Measurements from ENCODE around the gene AHDC1. TPM values are rescaled to one million over a fixed set of nuclear protein-coding genes. Genes with fewer than 3 reads are reported as not detected.

Gene AHDC1
- total and polyA plus RNA-seq, 5 donors from 2014 or later, result 0.07 to 26.2 (median 0.71) TPM

DNA sequence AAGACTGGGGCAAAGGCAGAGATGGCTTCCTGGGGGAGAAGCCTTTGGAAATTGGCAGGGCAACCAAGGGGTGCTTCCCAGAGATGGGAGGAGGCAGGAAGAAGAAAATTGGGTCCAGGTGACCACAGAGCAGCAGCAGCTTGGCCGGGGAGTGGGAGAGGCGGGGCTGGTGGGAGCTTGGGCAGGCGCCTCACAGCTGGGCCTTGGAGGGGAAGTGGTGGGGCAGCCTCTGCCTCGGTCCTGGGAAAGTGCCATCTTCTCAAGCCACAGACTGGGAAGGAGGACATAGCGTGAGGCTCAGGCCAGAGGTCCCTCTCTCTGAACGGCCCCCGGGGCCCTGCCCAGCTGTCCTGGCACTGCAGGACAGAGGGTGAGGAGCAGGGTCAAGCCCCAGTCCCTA is 90.0 kb downstream of the AHDC1 start:
- no peaks in the 10 kb centered on the region for H3K27me3 Mint-ChIP-seq
- H3K4me3 ChIP-seq (ENCODE audit: low read depth, low read length), result no peak overlapping the region

DNA sequence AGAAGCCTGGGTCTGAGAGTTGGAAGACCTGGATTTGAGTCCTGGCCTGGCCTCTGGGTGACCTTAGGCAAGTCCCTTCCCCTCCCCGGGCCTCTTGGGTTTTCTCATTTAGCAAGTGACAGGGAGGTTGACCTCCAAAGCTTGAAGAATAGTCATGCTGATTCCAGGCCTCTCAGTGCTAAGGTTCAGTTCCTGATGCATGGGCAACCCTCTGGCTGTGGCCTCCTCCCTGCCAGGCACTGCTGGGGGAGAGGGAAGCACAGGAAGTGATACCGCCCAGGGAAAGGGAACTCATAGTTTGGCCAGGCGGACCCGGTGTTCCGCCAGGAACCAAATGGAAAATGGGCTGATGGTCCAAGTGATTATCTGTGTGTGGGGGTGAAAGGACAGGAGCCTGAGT is 90.4 kb downstream of the AHDC1 start:
- Mint-ChIP-seq H3K27ac (no peak overlapping the region), H3K4me1 (peaks cover 0 to 10% (median 3%) of the 10 kb centered on the region in 4 donors), H3K4me3 (no peak overlapping the region), H3K9me3 (no peaks in the 10 kb centered on the region), H3K36me3 (no peaks in the 10 kb centered on the region), H3K27me3 (no peaks in the 10 kb centered on the region)
- H3K27ac ChIP-seq (ENCODE audit: insufficient read depth, low read length, poor library complexity, severe bottlenecking), result no peak overlapping the region
- H3K9me3 ChIP-seq (ENCODE audit: control insufficient read depth in 2 of 2, low read length in 2 of 2), result no peaks in the 10 kb centered on the region
- no peak overlapping the region for H3K4me3 ChIP-seq (ENCODE audit: low read depth, low read length)
- H3K27me3 ChIP-seq (ENCODE audit: control insufficient read depth, insufficient read depth, low read length), result no peaks in the 10 kb centered on the region
- ATAC-seq (ENCODE audit: low read depth in 2 of 2) (no peak), DNase-seq (no peak)
- H3K36me3 ChIP-seq (ENCODE audit: control insufficient read depth, insufficient read depth, low read length), result no peaks in the 10 kb centered on the region
- no peaks in the 10 kb centered on the region for H3K4me1 ChIP-seq (ENCODE audit: control insufficient read depth, insufficient read depth, low read length, poor library complexity, severe bottlenecking)

More for the DNA sequence above, 90.0 kb downstream of the AHDC1 start:
- no peaks in the 10 kb centered on the region for H3K9me3 Mint-ChIP-seq
- no peaks in the 10 kb centered on the region for H3K36me3 Mint-ChIP-seq
- H3K4me1 Mint-ChIP-seq, result peaks cover 0 to 13% (median 3%) of the 10 kb centered on the region in 4 donors
- no peak overlapping the region for H3K4me3 Mint-ChIP-seq
- no peak overlapping the region for H3K27ac Mint-ChIP-seq
- H3K27ac ChIP-seq (ENCODE audit: insufficient read depth, low read length, poor library complexity, severe bottlenecking), result no peak overlapping the region
- H3K36me3 ChIP-seq (ENCODE audit: control insufficient read depth, insufficient read depth, low read length), result no peaks in the 10 kb centered on the region
- no peak for DNase-seq
- no peaks in the 10 kb centered on the region for H3K9me3 ChIP-seq (ENCODE audit: control insufficient read depth in 2 of 2, low read length in 2 of 2)
- H3K4me1 ChIP-seq (ENCODE audit: control insufficient read depth, insufficient read depth, low read length, poor library complexity, severe bottlenecking), result no peaks in the 10 kb centered on the region
- ATAC-seq (ENCODE audit: low read depth in 2 of 2), result no peak
- H3K27me3 ChIP-seq (ENCODE audit: control insufficient read depth, insufficient read depth, low read length), result no peaks in the 10 kb centered on the region

DNA sequence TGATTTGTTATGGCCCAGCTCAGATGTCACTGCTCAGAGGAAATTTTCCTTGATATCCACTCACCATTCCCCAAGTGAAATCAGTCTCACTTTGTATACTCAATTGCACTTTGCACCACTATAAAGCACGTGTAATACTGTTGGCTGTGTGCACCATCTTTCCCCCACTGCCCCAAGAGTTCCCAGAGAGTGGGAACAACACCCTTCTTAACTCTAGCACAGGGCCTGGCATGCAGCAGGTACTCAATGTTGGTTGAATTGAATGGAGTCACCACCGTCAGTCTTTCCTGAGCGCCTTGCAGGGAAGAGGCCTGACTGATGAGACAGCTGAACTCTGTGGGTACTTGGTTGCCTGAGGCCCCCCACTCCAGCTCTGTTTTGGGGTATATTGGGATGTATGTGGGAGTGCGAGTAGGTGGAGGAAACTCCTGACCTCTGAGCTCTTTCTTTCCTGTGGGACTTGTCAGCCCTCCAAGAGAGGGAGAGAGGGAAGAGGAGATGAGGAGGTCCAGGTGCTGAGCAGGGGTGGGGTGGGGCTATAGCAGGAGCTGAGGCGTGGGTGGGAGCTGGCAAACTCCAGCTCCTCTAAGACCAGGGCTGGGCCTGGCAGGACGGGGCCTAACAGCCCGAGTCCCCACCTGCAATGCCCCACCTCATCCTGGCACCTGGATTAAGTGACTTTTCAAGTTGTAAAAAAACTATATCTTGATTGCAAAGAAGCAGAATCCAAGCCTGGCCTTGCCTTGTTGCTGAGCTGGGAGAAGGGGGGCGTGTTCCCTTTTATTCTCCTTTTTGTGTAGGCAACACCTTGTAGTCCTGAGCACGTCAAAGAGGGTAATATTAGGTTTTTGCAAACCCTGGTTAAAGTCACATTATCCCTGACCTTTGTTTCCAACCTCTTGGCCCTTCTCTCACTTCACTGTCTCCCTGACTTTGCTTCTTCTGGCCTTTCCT is 94.5 kb downstream of the AHDC1 start:
- Histone ChIP-seq H3K9me3 (ENCODE audit: control insufficient read depth in 2 of 2, low read length in 2 of 2) (no peaks in the 10 kb centered on the region), H3K27ac (ENCODE audit: insufficient read depth, low read length, poor library complexity, severe bottlenecking) (no peak overlapping the region), H3K36me3 (ENCODE audit: control insufficient read depth, insufficient read depth, low read length) (no peaks in the 10 kb centered on the region), H3K4me1 (ENCODE audit: control insufficient read depth, insufficient read depth, low read length, poor library complexity, severe bottlenecking) (no peaks in the 10 kb centered on the region), H3K27me3 (ENCODE audit: control insufficient read depth, insufficient read depth, low read length) (no peaks in the 10 kb centered on the region), H3K4me3 (ENCODE audit: low read depth, low read length) (no peak overlapping the region)
- H3K4me3 Mint-ChIP-seq, result no peak overlapping the region
- no peaks in the 10 kb centered on the region for H3K27me3 Mint-ChIP-seq
- H3K36me3 Mint-ChIP-seq, result no peaks in the 10 kb centered on the region
- H3K4me1 Mint-ChIP-seq, result no peaks in the 10 kb centered on the region
- no peaks in the 10 kb centered on the region for H3K9me3 Mint-ChIP-seq
- ATAC-seq (ENCODE audit: low read depth in 2 of 2) (no peak), DNase-seq (no peak)
- H3K27ac Mint-ChIP-seq, result peak overlapping the region in 1 of 3 donors; percentile 25

DNA sequence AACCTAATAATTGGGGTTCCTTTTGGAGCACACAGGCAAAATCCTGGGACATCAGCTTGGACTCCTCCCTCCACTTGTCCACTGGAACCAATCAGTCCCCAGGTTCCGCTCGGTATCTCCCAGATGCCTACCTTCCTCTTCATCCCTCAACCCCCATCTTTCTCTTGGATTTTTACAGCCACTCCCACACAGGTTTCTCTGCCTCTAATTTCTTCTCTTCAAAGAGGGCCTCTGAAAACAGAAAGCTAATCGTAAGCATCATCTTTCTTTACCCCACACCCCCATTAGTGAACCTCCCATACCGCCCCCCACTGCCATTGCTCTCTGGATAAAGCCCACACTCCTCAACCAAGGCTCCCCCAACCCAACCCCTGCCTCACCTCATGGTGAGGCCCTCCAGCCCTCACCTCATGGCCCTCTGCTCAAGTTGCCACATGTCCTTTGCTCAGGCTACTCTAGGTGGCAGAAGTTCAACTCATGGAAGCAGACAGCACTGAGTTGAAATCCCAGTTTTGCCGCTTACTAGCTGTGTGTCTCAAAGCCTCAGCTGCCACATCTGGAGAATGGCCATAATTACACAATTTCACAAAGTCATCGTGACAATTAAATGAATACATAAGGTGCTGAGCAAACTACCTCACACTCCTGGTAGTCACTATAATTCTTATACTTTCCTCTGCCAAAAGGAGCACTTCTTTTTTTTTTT is 95.8 kb downstream of the AHDC1 start:
- ATAC-seq (ENCODE audit: low read depth in 2 of 2), result no peak
- Histone ChIP-seq H3K36me3 (ENCODE audit: control insufficient read depth, insufficient read depth, low read length) (no peaks in the 10 kb centered on the region), H3K27ac (ENCODE audit: insufficient read depth, low read length, poor library complexity, severe bottlenecking) (no peak overlapping the region), H3K4me3 (ENCODE audit: low read depth, low read length) (no peak overlapping the region), H3K9me3 (ENCODE audit: control insufficient read depth in 2 of 2, low read length in 2 of 2) (no peaks in the 10 kb centered on the region), H3K4me1 (ENCODE audit: control insufficient read depth, insufficient read depth, low read length, poor library complexity, severe bottlenecking) (no peaks in the 10 kb centered on the region), H3K27me3 (ENCODE audit: control insufficient read depth, insufficient read depth, low read length) (no peaks in the 10 kb centered on the region)
- Mint-ChIP-seq H3K4me3 (no peak overlapping the region), H3K36me3 (no peaks in the 10 kb centered on the region), H3K27ac (peak overlapping the region in 2 of 3 donors; percentile 76 to 89), H3K9me3 (no peaks in the 10 kb centered on the region), H3K27me3 (no peaks in the 10 kb centered on the region), H3K4me1 (no peaks in the 10 kb centered on the region)
- peak in 1 of 3 donors; percentile 31 for DNase-seq

DNA sequence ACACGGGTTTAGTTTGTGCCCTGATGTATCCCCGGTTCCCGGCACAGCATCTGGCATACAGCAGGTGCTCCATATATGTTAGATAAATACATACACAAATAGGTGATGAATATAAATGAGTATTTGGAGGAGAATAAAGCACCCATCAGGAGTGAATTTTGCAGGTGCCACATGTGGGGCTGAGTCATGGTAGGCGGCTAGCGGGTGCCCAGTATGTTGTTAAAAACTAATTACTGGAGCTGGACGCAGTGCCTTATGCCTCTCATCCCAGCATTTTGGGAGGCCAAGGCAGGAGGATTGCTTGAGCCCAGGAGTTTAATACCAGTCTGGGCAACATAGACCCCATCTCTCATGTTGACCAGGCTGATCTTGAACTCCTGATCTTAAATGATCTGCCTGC is 97.2 kb downstream of the AHDC1 start:
- H3K9me3 ChIP-seq (ENCODE audit: control insufficient read depth in 2 of 2, low read length in 2 of 2), result no peaks in the 10 kb centered on the region
- H3K9me3 Mint-ChIP-seq, result no peaks in the 10 kb centered on the region
- no peaks in the 10 kb centered on the region for H3K27me3 ChIP-seq (ENCODE audit: control insufficient read depth, insufficient read depth, low read length)
- no peak for DNase-seq
- no peak overlapping the region for H3K4me3 Mint-ChIP-seq
- no peak overlapping the region for H3K4me3 ChIP-seq (ENCODE audit: low read depth, low read length)
- no peaks in the 10 kb centered on the region for H3K4me1 ChIP-seq (ENCODE audit: control insufficient read depth, insufficient read depth, low read length, poor library complexity, severe bottlenecking)
- H3K27ac ChIP-seq (ENCODE audit: insufficient read depth, low read length, poor library complexity, severe bottlenecking), result no peak overlapping the region
- no peaks in the 10 kb centered on the region for H3K27me3 Mint-ChIP-seq
- H3K36me3 ChIP-seq (ENCODE audit: control insufficient read depth, insufficient read depth, low read length), result no peaks in the 10 kb centered on the region
- H3K36me3 Mint-ChIP-seq, result no peaks in the 10 kb centered on the region
- no peaks in the 10 kb centered on the region for H3K4me1 Mint-ChIP-seq
- H3K27ac Mint-ChIP-seq, result peak overlapping the region in 1 of 3 donors; percentile 79
- no peak for ATAC-seq (ENCODE audit: low read depth in 2 of 2)

DNA sequence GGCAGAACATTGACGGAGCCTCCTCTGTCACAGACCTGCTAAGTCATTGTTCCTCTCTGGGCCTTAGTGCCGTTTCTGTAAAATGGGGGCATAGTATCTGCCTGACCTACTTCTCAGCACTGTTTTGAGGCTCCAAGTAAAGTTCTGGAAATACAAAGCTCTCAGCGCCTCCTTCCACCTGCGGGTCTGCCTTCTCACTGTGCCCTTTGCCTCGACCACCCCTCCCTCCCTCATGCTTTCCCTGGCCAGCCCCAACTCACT is 98.6 kb downstream of the AHDC1 start:
- Histone ChIP-seq H3K27ac (ENCODE audit: insufficient read depth, low read length, poor library complexity, severe bottlenecking) (no peak overlapping the region), H3K9me3 (ENCODE audit: control insufficient read depth in 2 of 2, low read length in 2 of 2) (no peaks in the 10 kb centered on the region), H3K27me3 (ENCODE audit: control insufficient read depth, insufficient read depth, low read length) (no peaks in the 10 kb centered on the region), H3K4me1 (ENCODE audit: control insufficient read depth, insufficient read depth, low read length, poor library complexity, severe bottlenecking) (no peaks in the 10 kb centered on the region), H3K4me3 (ENCODE audit: low read depth, low read length) (no peak overlapping the region), H3K36me3 (ENCODE audit: control insufficient read depth, insufficient read depth, low read length) (no peaks in the 10 kb centered on the region)
- H3K27ac Mint-ChIP-seq, result peak overlapping the region in 1 of 3 donors; percentile 14
- DNase-seq (no peak), ATAC-seq (ENCODE audit: low read depth in 2 of 2) (no peak)
- H3K9me3 Mint-ChIP-seq, result no peaks in the 10 kb centered on the region
- H3K4me1 Mint-ChIP-seq, result peaks cover 0 to 2% (median 0%) of the 10 kb centered on the region in 4 donors
- no peak overlapping the region for H3K4me3 Mint-ChIP-seq
- H3K27me3 Mint-ChIP-seq, result no peaks in the 10 kb centered on the region
- H3K36me3 Mint-ChIP-seq, result no peaks in the 10 kb centered on the region

DNA sequence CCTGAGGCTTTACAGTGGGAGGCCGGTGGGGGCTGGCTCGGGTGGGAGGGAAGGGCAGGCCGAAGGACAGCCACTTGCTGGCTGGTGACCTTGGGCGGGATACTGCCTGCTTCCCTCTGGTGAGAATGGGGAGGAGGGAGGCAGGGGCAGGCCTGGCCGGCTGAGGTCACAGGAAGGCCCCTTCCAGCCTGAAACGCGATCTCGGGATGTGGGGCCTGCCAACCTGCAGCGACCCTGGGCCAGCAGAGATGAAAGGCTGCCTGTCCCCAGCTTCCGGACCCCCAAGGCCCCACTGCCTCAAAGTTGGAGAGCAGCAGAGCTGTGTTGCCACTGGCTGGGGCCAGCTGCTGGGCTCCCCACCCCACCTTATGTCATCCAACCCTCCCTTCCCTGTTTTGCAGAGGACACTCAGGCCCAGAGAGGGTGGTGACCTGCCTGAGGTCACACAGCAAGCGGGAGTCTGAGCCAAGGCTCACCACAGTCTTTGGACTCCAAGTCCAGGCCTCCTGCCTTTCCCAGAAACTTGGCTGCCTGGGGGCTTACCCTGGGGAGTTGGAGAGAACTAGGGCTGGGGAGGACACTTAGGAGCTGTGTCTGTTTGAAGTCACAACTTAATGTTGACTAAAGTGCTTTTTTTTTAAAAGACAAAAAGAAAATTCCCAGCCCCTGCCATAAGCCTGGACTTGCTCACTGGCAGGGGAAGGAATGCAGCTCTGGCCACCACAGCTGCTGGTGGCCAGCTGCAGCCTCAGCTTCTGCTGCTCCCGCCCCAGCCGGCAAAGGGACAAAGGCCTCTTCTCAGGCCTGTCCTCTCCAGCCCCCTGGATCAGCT is 99.1 kb downstream of the AHDC1 start:
- no peak for DNase-seq
- no peak for ATAC-seq (ENCODE audit: low read depth in 2 of 2)
- Histone ChIP-seq H3K27me3 (ENCODE audit: control insufficient read depth, insufficient read depth, low read length) (no peaks in the 10 kb centered on the region), H3K36me3 (ENCODE audit: control insufficient read depth, insufficient read depth, low read length) (no peaks in the 10 kb centered on the region), H3K4me3 (ENCODE audit: low read depth, low read length) (no peak overlapping the region), H3K4me1 (ENCODE audit: control insufficient read depth, insufficient read depth, low read length, poor library complexity, severe bottlenecking) (no peaks in the 10 kb centered on the region), H3K27ac (ENCODE audit: insufficient read depth, low read length, poor library complexity, severe bottlenecking) (no peak overlapping the region), H3K9me3 (ENCODE audit: control insufficient read depth in 2 of 2, low read length in 2 of 2) (no peaks in the 10 kb centered on the region)
- Mint-ChIP-seq H3K27ac (no peak overlapping the region), H3K4me3 (no peak overlapping the region), H3K36me3 (no peaks in the 10 kb centered on the region), H3K4me1 (peaks cover 0 to 2% (median 0%) of the 10 kb centered on the region in 4 donors), H3K27me3 (no peaks in the 10 kb centered on the region), H3K9me3 (no peaks in the 10 kb centered on the region)

Measured in CD4-positive, CD25-positive, alpha-beta regulatory T cell (primary cell).